ENCODE results near the gene MRPL39. TPM values are rescaled to one million over a fixed set of nuclear protein-coding genes. Genes with fewer than 3 reads are reported as not detected.
A peak's percentile ranks its signal among the peaks of the same experiment; 100 is the strongest.

The MRPL39 gene
- total and polyA plus RNA-seq, 2 donors (not counting 1 experiment from before 2014, with no cell fraction given): 10.1 to 19.7 TPM

DNA sequence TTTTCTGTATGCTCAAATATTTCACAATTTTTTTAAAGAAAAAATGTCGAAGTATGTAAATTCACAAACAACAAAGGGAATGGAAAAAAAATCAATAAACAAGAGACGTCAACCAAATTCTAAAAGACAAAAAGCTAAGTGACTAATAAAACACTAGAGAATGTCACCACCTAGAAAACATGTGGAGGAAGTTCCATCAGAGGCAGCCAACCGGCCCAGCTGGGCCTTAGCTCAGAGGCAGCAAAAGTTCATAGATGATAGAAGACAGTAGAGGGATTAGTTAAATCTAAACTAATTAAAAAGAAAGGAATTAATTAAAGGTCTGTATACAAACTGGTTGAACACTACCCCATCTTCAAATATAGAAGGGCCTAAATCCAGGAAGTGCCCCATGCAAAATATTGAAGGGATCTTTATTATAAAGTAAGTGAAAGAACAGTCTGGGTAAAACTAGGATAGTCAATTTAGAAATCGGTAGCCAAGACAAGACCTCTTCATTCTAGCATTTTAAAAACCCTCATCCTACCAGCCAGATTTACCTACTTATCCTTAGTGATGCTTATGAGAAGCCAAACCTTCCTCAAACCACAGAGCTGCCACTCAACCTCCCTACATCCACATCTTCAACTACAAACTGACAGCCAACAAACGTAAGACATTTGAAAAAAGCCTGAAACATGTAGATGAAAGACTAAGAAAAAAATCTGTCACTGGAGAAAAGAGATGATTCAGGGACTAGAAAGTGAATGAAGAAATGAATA is 23.7 kb downstream of the MRPL39 start:
- Histone ChIP-seq H3K9me3 (ENCODE audit: control extremely low read depth in 1 of 3, control insufficient read depth in 2 of 3, insufficient read depth in 1 of 3, low read length in 2 of 3) (no peaks in the 10 kb centered on the region), H4K20me1 (ENCODE audit: control insufficient read depth, insufficient read depth, low read length, poor library complexity, severe bottlenecking) (no peaks in the 10 kb centered on the region), H2AFZ (ENCODE audit: insufficient read depth, low read depth, low read length, poor library complexity, severe bottlenecking) (no peak overlapping the region), H3K36me3 (replicated peaks in 1 of 2; ENCODE audit: control extremely low read depth in 1 of 2, control insufficient read depth in 1 of 2, extremely low read depth in 1 of 2, insufficient read depth in 2 of 2, low read length in 1 of 2) (peaks cover 9 to 18% of the 10 kb centered on the region in 2 experiments), H3K27ac (ENCODE audit: low read length in 2 of 2) (peak overlapping the region in 1 of 2 donors; percentile 65), H3K4me1 (ENCODE audit: control insufficient read depth in 2 of 2, insufficient read depth in 2 of 2, low read length in 2 of 2) (peaks cover 0 to 7% of the 10 kb centered on the region in 2 donors), H3K27me3 (replicated peaks in 1 of 4; ENCODE audit: control extremely low read depth in 1 of 4, control insufficient read depth in 3 of 4, insufficient read depth in 4 of 4, low read length in 3 of 4) (no peaks in the 10 kb centered on the region), H3K4me3 (ENCODE audit: control extremely low read depth in 1 of 5, extremely low read depth in 1 of 5, insufficient read depth in 1 of 5, low read depth in 2 of 5, low read length in 4 of 5) (no peak overlapping the region), H3K4me2 (replicated peaks; ENCODE audit: low read depth, low read length, poor library complexity, severe bottlenecking) (no peak overlapping the region), H3K9ac (ENCODE audit: low read length) (no peak overlapping the region), H3K79me2 (ENCODE audit: control insufficient read depth, insufficient read depth, low read length) (no peaks in the 10 kb centered on the region)
- no peak for DNase-seq
- no peaks in the 10 kb centered on the region for H3K9me3 Mint-ChIP-seq (ENCODE audit: insufficient read depth)
- WGBS (ENCODE audit: insufficient coverage): no CpG with 5 or more reads among the region's 5 CpGs
- TF ChIP-seq EZH2 (IDR thresholded peaks at IDR 0.05; ENCODE audit: borderline replicate concordance, insufficient read depth, low read depth, low read length, poor library complexity, severe bottlenecking): no peak
- TF ChIP-seq, protein P1, sequence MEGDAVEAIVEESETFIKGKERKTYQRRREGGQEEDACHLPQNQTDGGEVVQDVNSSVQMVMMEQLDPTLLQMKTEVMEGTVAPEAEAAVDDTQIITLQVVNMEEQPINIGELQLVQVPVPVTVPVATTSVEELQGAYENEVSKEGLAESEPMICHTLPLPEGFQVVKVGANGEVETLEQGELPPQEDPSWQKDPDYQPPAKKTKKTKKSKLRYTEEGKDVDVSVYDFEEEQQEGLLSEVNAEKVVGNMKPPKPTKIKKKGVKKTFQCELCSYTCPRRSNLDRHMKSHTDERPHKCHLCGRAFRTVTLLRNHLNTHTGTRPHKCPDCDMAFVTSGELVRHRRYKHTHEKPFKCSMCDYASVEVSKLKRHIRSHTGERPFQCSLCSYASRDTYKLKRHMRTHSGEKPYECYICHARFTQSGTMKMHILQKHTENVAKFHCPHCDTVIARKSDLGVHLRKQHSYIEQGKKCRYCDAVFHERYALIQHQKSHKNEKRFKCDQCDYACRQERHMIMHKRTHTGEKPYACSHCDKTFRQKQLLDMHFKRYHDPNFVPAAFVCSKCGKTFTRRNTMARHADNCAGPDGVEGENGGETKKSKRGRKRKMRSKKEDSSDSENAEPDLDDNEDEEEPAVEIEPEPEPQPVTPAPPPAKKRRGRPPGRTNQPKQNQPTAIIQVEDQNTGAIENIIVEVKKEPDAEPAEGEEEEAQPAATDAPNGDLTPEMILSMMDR (IDR thresholded peaks at IDR 0.05): no peak
- intact Hi-C loops (cut with micrococcal nuclease): loop anchor here (2.0 kb wide), 1 partner anchor 15 kb away; no protein-coding TSS in a partner anchor
- no peaks in the 10 kb centered on the region for H3K27me3 Mint-ChIP-seq
- H3K4me3 Mint-ChIP-seq: no peak overlapping the region
- peaks cover 15% of the 10 kb centered on the region for H3K4me1 Mint-ChIP-seq
- ATAC-seq (ENCODE audit: low read depth): no peak
- peak overlapping the region; percentile 70 for H3K27ac Mint-ChIP-seq
- ChIA-PET POLR2A (no interaction called here), CTCF (interaction anchor here (0.9 to 1.4 kb wide), 2 partner anchors 15 to 162 kb away, joined by 3 to 7 read pairs; no protein-coding TSS in a partner anchor)

DNA sequence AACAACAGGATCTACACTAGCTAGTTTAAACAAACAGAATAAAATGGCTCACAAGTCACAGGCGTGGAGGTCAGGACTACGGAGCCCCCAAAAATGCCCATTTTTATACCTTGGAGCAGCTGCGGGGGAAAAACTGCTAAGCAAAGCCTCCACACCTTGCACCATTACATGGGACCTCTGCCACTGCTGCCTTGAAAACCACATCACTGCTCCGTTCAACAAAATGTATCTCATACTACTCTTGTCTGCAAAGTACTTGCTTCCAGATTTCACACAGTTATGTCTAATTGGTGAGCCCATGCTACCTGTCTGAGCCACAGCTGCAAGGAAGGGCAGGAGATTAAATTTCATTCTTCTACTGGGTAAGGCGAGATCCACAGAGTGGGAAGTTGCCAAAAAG is 24.4 kb downstream of the MRPL39 start:
- Histone ChIP-seq H3K9ac (ENCODE audit: low read length) (no peak overlapping the region), H3K9me3 (ENCODE audit: control extremely low read depth in 1 of 3, control insufficient read depth in 2 of 3, insufficient read depth in 1 of 3, low read length in 2 of 3) (no peaks in the 10 kb centered on the region), H3K36me3 (replicated peaks in 1 of 2; ENCODE audit: control extremely low read depth in 1 of 2, control insufficient read depth in 1 of 2, extremely low read depth in 1 of 2, insufficient read depth in 2 of 2, low read length in 1 of 2) (peaks cover 9 to 18% of the 10 kb centered on the region in 2 experiments), H3K4me2 (replicated peaks; ENCODE audit: low read depth, low read length, poor library complexity, severe bottlenecking) (no peak overlapping the region), H3K27ac (ENCODE audit: low read length in 2 of 2) (peak overlapping the region in 1 of 2 donors; percentile 65), H3K4me1 (ENCODE audit: control insufficient read depth in 2 of 2, insufficient read depth in 2 of 2, low read length in 2 of 2) (peaks cover 0 to 7% of the 10 kb centered on the region in 2 donors), H3K27me3 (replicated peaks in 1 of 4; ENCODE audit: control extremely low read depth in 1 of 4, control insufficient read depth in 3 of 4, insufficient read depth in 4 of 4, low read length in 3 of 4) (no peaks in the 10 kb centered on the region), H2AFZ (ENCODE audit: insufficient read depth, low read depth, low read length, poor library complexity, severe bottlenecking) (no peak overlapping the region), H3K4me3 (ENCODE audit: control extremely low read depth in 1 of 5, extremely low read depth in 1 of 5, insufficient read depth in 1 of 5, low read depth in 2 of 5, low read length in 4 of 5) (no peak overlapping the region), H4K20me1 (ENCODE audit: control insufficient read depth, insufficient read depth, low read length, poor library complexity, severe bottlenecking) (no peaks in the 10 kb centered on the region), H3K79me2 (ENCODE audit: control insufficient read depth, insufficient read depth, low read length) (no peaks in the 10 kb centered on the region)
- TF ChIP-seq EZH2 (IDR thresholded peaks at IDR 0.05; ENCODE audit: borderline replicate concordance, insufficient read depth, low read depth, low read length, poor library complexity, severe bottlenecking): no peak
- TF ChIP-seq, protein P1 (IDR thresholded peaks at IDR 0.05): no peak
- Mint-ChIP-seq H3K4me1 (peaks cover 20% of the 10 kb centered on the region), H3K9me3 (ENCODE audit: insufficient read depth) (no peaks in the 10 kb centered on the region), H3K4me3 (no peak overlapping the region), H3K27me3 (no peaks in the 10 kb centered on the region), H3K27ac (peak overlapping the region; percentile 2)
- intact Hi-C loops (cut with micrococcal nuclease): loop anchor here (2.0 kb wide), 1 partner anchor 14 kb away; no protein-coding TSS in a partner anchor
- DNase-seq (no peak), ATAC-seq (ENCODE audit: low read depth) (no peak)
- ChIA-PET CTCF (no interaction called here), POLR2A (no interaction called here)
- 82% methylated on average over 5 of the region's 5 CpGs for WGBS (ENCODE audit: insufficient coverage)

Data from B cell (primary cell).